Kidney tubule cell (primary cell): ENCODE results near the gene IFRD2.

Experiments used
- DNase-seq: peaks from one replicate; pipeline ENCODE4 v3.0.0-alpha.2; 2018; ENCODE audit warnings: low spot score

Gene IFRD2

GRCh38 chr3:50292159-50293078 is at the start of gene IFRD2:
Gene IFRD2, minus strand, starts transcription at chr3:50292429. Its CDS starts 155 bp downstream, at chr3:50292274.
- DNase-seq = peak; percentile 98

GRCh38 chr3:50341537-50341936 is 49.3 kb upstream of the IFRD2 start:
- no peak for DNase-seq

- DNase-seq = no peak
These were observed 48.5 kb upstream of the IFRD2 start, which contains the start of gene RASSF1 for GRCh38 chr3:50340448-50341329. Gene RASSF1, minus strand, starts transcription at chr3:50340836. Its CDS starts 31 bp downstream, at chr3:50340805.

GRCh38 chr3:50340147-50340447 is 47.9 kb upstream of the IFRD2 start:
- DNase-seq = no peak

GRCh38 chr3:50339485-50340146 is 47.4 kb upstream of the IFRD2 start:
- DNase-seq = no peak

GRCh38 chr3:50338965-50339364 is 46.7 kb upstream of the IFRD2 start:
- DNase-seq = no peak

- peak; percentile 99 for DNase-seq
These were observed 45.1 kb upstream of the IFRD2 start for GRCh38 chr3:50337175-50337861.

GRCh38 chr3:50336452-50337174 is 44.4 kb upstream of the IFRD2 start:
- no peak for DNase-seq

GRCh38 chr3:50334339-50335075 is 42.3 kb upstream of the IFRD2 start:
- DNase-seq = no peak

- DNase-seq = no peak
These were observed 41.6 kb upstream of the IFRD2 start for GRCh38 chr3:50333744-50334328.

GRCh38 chr3:50331364-50331907 is 39.2 kb upstream of the IFRD2 start:
- DNase-seq = no peak

GRCh38 chr3:50330330-50330729 is 38.1 kb upstream of the IFRD2 start:
- DNase-seq = no peak

- DNase-seq = peak; percentile 97
These were observed 35.9 kb upstream of the IFRD2 start, which contains the start of gene TUSC2 for GRCh38 chr3:50327943-50328691. Gene TUSC2, minus strand, starts transcription at chr3:50328223. Its CDS starts 124 bp downstream, at chr3:50328099.

GRCh38 chr3:50327129-50327528 is 34.9 kb upstream of the IFRD2 start:
- DNase-seq = no peak

GRCh38 chr3:50326182-50326541 is 33.9 kb upstream of the IFRD2 start:
- no peak for DNase-seq

GRCh38 chr3:50325497-50326181 is 33.4 kb upstream of the IFRD2 start:
- DNase-seq = no peak

GRCh38 chr3:50325113-50325480 is 32.9 kb upstream of the IFRD2 start:
- DNase-seq = no peak
